Calu3 (cell line): ENCODE data around the gene TMIGD2. TPM values are rescaled to one million over a fixed set of nuclear protein-coding genes. Genes with fewer than 3 reads are reported as not detected.

Experiments
- BruUV-seq: library from RNA; stranded (reverse); fragments of 400-500 nt; replicated peaks from 2 replicates; lab custom pipeline; 2021; lab: Mats Ljungman, UMichigan
- CTCF ChIA-PET: fragments of 300-600 bp; sonication (Branson Sonifier 250); formaldehyde crosslinking; loops from one replicate; lab custom pipeline; 2022; ENCODE audit warnings: antibody characterized with exemption; lab: Charles Lee
- DNase-seq: peaks from one replicate; pipeline ENCODE4 v3.0.0; 2022
- H3K27ac Mint-ChIP-seq: one replicate; pipeline ENCODE4 v1.8.0; 2022; ENCODE audit warnings: mixed read lengths; ENCODE audit not compliant: unreplicated experiment
- H3K27me3 Mint-ChIP-seq: one replicate; pipeline ENCODE4 v1.8.0; 2022; ENCODE audit warnings: mixed read lengths; ENCODE audit not compliant: unreplicated experiment
- H3K36me3 Mint-ChIP-seq: one replicate; pipeline ENCODE4 v1.8.0; 2022; ENCODE audit warnings: mild to moderate bottlenecking, moderate library complexity, mixed read lengths; ENCODE audit not compliant: insufficient read depth, unreplicated experiment
- H3K4me1 Mint-ChIP-seq: one replicate; pipeline ENCODE4 v1.8.0; 2022; ENCODE audit warnings: mild to moderate bottlenecking, low read depth, mixed read lengths; ENCODE audit not compliant: unreplicated experiment
- H3K4me3 Mint-ChIP-seq: one replicate; pipeline ENCODE4 v1.8.0; 2022; ENCODE audit warnings: mild to moderate bottlenecking, low read depth, moderate library complexity, mixed read lengths; ENCODE audit not compliant: unreplicated experiment
- H3K9me3 Mint-ChIP-seq: one replicate; pipeline ENCODE4 v1.8.0; 2022; ENCODE audit warnings: low read depth, mixed read lengths; ENCODE audit not compliant: unreplicated experiment
- intact Hi-C: fragments of 100-400 bp; cut with micrococcal nuclease; formaldehyde crosslinking; loops from one replicate; pipeline ENCODE4 v1.10.0; 2022; ENCODE audit not compliant: unreplicated experiment
- total RNA-seq: library from RNA; stranded (reverse); gene quantifications from 2 replicates; pipeline ENCODE4 v1.2.3, GENCODE V29; 2022
- TF ChIP-seq, protein P1 (sequence below): fragments of 200-600 bp; IDR thresholded peaks from one replicate; pipeline ENCODE4 v1.8.0; 2022; ENCODE audit warnings: antibody characterized with exemption; ENCODE audit not compliant: unreplicated experiment

TMIGD2 gene
- total RNA-seq, 1 experiment from 2014 or later, result not detected

GRCh38 chr19:4301590-4302242, 473 bp downstream of the TMIGD2 start:
- no peaks in the 10 kb centered on the region for H3K4me1 Mint-ChIP-seq
- no peak overlapping the region for H3K4me3 Mint-ChIP-seq
- intact Hi-C loops, result no loop called here
- no TSS peak for BruUV-seq
- TF ChIP-seq, protein P1, sequence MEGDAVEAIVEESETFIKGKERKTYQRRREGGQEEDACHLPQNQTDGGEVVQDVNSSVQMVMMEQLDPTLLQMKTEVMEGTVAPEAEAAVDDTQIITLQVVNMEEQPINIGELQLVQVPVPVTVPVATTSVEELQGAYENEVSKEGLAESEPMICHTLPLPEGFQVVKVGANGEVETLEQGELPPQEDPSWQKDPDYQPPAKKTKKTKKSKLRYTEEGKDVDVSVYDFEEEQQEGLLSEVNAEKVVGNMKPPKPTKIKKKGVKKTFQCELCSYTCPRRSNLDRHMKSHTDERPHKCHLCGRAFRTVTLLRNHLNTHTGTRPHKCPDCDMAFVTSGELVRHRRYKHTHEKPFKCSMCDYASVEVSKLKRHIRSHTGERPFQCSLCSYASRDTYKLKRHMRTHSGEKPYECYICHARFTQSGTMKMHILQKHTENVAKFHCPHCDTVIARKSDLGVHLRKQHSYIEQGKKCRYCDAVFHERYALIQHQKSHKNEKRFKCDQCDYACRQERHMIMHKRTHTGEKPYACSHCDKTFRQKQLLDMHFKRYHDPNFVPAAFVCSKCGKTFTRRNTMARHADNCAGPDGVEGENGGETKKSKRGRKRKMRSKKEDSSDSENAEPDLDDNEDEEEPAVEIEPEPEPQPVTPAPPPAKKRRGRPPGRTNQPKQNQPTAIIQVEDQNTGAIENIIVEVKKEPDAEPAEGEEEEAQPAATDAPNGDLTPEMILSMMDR, result no peak
- H3K27me3 Mint-ChIP-seq, result peaks cover 28% of the 10 kb centered on the region
- H3K9me3 Mint-ChIP-seq, result no peaks in the 10 kb centered on the region
- CTCF ChIA-PET, result no interaction called here
- no peak for DNase-seq
- H3K27ac Mint-ChIP-seq, result no peak overlapping the region
- H3K36me3 Mint-ChIP-seq, result peaks cover 3% of the 10 kb centered on the region

DNA sequence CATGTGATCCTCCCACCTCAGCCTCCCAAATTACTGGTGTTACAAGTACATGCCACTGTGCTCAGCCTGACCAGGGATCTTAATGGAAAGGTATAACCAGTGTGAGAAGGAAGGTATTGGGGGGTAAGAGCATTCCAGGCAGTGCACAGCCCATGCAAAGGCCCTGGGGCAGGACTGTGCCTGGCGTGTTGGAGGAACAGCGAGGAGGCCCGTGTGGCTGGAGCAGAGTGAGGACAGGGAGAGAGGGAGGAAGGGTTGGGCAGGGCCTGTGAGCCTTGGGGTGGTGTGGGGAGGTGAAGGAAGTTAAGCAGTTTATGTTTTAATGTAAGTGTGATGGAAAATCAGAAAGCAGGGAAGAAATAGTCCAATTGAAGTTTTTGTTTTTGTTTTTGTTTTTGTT, 1.6 kb downstream of the TMIGD2 start:
- CTCF ChIA-PET, result interaction anchor here (0.6 kb wide), 1 partner anchor 21 kb away, joined by 3 read pairs; no protein-coding TSS in a partner anchor
- TF ChIP-seq, protein P1, result no peak
- no peak overlapping the region for H3K27ac Mint-ChIP-seq

GRCh38 chr19:4298810-4299550, 3.2 kb downstream of the TMIGD2 start:
- H3K27me3 Mint-ChIP-seq, result peaks cover 24% of the 10 kb centered on the region
- no peak overlapping the region for H3K4me3 Mint-ChIP-seq
- no peak for DNase-seq
- TF ChIP-seq, protein P1, result no peak
- CTCF ChIA-PET, result interaction anchor here (0.7 kb wide), 1 partner anchor 32 kb away, joined by 3 read pairs; no protein-coding TSS in a partner anchor
- intact Hi-C loops, result no loop called here
- no TSS peak for BruUV-seq
- no peaks in the 10 kb centered on the region for H3K36me3 Mint-ChIP-seq
- H3K9me3 Mint-ChIP-seq, result no peaks in the 10 kb centered on the region
- no peak overlapping the region for H3K27ac Mint-ChIP-seq
- H3K4me1 Mint-ChIP-seq, result no peaks in the 10 kb centered on the region

More for the DNA sequence above, 1.6 kb downstream of the TMIGD2 start:
- no peaks in the 10 kb centered on the region for H3K36me3 Mint-ChIP-seq
- no peaks in the 10 kb centered on the region for H3K9me3 Mint-ChIP-seq
- no TSS peak for BruUV-seq
- H3K27me3 Mint-ChIP-seq, result peaks cover 17% of the 10 kb centered on the region
- H3K4me3 Mint-ChIP-seq, result no peak overlapping the region
- H3K4me1 Mint-ChIP-seq, result no peaks in the 10 kb centered on the region
- intact Hi-C loops, result no loop called here
- DNase-seq, result no peak

DNA sequence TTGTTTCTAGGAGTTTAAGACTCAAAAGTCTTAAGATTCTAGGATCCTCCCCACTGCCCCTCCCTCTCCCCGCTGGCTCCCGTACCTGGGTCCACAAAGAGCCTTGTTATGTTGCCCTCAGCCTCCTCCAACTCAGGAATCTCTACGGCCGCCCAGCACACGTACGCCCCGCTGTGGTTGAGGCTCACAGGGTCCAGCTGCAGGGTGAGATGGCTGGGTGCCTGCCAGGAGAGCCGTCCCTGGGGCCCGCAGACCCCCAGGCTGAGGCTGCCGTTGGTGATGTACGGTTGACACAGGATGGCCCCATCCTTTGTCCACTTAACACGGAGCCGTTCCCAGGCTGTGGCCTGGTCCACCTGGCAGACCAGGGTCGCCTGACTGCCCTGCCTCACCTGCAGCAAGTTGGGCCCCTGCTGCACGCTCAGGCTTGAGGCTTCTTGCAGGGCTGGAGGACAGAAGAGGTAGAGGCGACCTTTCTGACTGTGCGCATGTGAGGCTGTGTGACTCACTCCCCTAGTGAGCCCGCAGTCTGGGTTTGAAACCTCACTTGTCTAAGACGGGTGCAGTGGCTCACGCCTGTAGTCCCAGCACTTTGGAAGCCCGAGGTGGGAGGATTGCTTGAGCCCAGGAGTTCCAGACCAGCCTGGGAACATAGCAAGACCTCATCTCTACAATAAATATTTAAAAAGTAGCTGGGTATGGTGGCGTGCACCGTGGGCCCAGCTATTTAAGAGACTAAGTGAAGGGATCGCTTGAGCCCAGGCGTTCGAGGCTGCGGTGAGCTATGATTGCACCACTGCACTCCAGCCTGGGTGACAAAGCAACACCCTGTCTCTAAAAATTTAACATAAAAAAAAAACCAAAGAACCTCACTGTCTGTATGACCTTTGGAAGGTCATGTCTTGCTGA, 4.0 kb downstream of the TMIGD2 start:
- no peak overlapping the region for H3K4me3 Mint-ChIP-seq

More for the DNA sequence above, 4.0 kb downstream of the TMIGD2 start:
- CTCF ChIA-PET, result interaction anchor here (0.7 kb wide), 1 partner anchor 31 kb away, joined by 3 read pairs; no protein-coding TSS in a partner anchor
- H3K36me3 Mint-ChIP-seq, result no peaks in the 10 kb centered on the region
- intact Hi-C loops, result no loop called here
- DNase-seq, result no peak
- TF ChIP-seq, protein P1, result no peak
- H3K4me1 Mint-ChIP-seq, result no peaks in the 10 kb centered on the region
- H3K27ac Mint-ChIP-seq, result no peak overlapping the region
- no peaks in the 10 kb centered on the region for H3K9me3 Mint-ChIP-seq
- no TSS peak for BruUV-seq
- H3K27me3 Mint-ChIP-seq, result peaks cover 24% of the 10 kb centered on the region
